ENCODE results near the gene ARID1A. TPM values are rescaled to one million over a fixed set of nuclear protein-coding genes. Genes with fewer than 3 reads are reported as not detected.
A peak's percentile ranks its signal among the peaks of the same experiment; 100 is the strongest.
"Not testable (repeated sequence)": the region's sequence is repeated elsewhere in the genome, so short reads cannot be mapped to it uniquely, and the experiment has no call there.

The ARID1A gene
- total RNA-seq, 1 donor from 2014 or later: 50.4 TPM

DNA sequence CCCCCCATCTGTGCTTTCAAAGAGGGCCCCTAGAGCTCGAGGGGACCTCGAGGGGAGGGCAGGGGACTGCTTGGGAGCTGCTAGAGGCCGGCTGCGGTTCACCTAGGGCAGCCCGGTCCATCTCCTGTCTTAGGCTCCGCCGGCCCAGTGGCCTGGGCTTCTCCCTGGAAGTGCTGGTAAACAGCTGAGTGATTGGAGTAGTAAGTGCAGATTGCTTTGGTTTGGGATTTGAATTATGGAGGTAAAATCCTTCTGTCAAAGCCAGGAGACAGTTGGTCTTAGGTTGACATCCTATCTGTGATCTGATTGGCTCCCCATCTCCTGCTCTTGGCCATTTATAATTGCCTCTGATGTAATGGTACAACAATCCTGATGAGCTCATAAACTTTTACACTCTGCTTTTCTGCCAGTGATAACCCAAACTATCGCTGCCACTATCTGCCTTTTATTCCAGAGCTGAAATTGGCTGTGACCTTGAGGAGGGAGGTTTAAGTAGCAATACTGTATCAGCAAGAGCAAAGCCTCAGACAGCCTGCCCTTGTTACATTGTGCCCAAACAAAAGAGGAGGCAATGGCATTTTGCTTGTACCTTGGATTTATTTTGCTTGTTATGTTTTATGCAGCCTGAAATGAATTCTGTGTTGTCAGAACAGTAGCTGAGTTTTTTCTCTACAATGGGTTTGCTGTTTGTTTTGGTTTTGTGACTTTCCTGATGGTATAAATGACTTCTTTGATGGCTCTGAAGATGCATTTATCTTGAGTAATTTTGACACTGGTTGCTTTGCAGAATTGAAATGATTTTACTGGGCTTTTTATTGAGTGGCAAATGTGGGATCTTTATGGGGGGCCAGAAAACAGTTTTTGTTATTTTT lies 2.4 kb downstream of the ARID1A start:
- DNase-seq: peak; percentile 95

DNA sequence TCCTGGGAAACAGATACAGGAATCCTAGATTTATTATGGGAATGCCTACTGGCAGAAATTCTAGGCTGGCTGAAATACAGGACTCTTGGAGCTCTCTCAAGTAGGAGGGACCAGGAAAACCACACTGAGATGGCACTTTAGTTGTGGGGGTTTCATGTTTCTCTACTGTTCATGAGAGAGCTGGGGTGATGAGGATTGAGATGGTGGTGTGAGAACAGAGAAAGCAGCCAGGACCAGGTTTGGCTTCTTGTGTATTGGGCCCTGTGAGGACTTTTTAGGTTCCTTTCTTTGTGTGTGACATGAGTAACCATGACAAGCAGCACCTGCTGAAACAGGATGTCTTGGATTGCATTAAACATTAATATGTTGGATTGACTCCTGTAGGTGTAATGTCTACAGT lies 4.9 kb downstream of the ARID1A start:
- DNase-seq: no peak

DNA sequence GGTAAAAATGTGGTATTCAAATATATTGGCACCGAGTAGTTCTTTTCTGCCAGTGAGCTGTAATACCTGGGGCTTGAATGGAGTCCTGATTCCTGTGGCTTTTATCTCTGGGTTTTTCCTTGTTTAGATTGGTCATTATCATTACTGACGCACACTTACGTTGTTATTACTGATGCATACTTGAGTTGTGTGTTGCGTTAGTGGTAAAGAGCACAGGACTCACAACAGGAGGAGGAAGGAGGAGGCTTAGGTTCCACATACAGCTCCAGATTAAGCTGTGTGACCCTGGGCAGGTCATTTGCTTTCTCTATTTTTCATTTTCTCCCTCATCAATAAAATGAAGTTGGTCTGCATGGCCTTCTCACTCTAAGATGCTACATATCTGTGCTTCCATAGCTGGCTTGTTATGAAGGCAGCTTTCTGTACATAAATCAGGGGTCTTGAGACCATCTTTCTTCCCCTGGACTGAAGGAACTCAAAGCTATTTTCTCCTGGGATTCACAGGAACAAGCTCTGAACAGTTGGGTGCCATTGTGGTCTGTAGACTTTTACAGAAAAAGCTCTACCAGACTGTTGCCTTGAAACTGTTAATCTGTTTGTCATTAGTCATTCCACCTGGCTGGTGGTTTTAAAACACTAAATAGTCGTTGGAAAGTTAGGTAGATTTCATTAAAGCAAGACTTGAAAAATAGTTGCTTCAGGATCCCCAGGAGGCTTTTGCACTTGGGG lies 5.6 kb downstream of the ARID1A start:
- DNase-seq: no peak

DNA sequence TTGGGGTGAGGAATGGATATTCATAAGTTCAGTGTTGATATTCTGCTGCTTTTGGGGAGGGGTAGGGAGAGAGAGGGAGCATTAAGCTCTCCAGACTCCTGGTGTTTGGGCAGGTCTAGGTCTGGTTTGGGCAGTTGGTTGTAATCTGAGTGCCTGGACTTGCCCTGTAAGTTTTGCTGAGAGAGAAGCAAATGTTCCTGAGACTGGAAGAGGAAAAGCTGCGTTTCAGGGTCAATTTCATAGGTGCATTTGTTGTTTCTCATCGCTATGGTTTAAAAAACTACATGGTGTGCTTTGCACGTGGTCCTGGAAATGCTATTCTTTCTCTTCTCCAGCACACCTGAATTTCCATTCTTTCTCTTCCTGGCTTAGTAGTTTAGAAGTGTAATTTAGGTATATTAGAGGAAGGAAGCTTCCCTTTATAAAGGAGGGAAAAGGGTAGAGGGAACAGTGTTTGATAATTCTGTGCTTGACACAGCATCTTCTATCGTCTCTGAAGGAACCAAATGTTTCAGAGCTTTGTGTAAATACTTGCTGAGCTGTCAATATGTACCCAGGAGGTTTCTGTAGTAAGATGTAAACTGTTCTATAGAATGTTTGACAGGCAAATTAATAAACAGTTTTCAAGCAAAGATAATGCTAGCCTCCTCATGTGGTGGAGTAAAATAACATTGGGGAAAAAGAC lies 6.3 kb downstream of the ARID1A start:
- no peak for DNase-seq

DNA sequence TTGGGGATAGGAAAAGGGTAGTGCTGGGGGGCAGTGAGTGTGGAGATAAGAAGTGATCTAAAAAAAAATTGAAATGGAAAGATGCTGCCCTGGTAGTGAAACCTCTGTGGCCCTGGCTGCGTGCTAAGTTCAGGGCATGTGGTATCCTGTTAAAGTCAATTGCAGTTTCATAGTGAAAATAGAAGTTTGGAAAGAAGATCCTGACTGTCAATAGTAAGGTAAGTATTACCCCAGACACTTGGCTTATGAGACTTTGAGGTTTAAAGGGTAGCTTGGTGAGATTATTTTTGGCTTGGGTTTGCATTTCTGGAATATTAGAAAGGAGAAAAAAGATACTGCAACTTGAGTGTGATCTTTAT lies 6.8 kb downstream of the ARID1A start:
- DNase-seq: no peak

DNA sequence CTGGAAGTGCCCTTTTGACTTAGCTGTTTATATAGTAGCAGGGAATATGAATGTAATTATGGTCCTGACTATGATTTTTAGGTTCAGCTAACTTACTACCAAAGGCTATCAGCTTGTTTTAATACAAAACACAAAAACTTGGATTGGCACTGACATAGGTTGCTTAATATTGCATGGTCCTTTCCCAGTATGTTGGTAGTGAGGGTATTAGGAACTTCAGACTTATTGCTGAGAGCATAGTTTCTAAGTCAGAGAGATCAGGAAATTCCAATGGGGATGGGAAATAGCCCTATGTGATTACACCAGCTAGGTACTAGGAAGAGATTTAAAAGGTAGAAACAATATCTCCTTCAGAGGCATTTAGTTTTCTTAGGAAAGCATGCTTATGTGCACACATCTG lies 7.7 kb downstream of the ARID1A start:
- no peak for DNase-seq

DNA sequence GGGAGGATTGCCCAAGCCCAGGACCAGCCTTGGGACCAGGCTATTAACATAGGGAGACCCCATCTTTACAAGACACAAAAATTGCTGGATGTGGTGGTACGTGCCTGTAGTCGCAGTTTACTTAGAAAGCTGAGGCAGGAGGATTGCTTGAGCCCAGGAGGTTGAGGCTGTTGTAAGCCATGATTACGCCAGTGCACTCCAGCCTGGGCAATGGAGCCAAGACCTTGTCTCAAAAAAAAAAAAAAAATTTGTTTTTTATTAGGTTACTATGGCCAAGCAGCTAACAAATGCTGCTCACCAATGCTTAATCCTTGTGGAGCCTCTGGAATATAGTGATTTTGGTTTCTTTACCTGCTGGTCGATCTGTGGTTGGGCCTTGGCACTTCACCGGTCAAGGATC lies 8.8 kb downstream of the ARID1A start:
- DNase-seq: no peak

DNA sequence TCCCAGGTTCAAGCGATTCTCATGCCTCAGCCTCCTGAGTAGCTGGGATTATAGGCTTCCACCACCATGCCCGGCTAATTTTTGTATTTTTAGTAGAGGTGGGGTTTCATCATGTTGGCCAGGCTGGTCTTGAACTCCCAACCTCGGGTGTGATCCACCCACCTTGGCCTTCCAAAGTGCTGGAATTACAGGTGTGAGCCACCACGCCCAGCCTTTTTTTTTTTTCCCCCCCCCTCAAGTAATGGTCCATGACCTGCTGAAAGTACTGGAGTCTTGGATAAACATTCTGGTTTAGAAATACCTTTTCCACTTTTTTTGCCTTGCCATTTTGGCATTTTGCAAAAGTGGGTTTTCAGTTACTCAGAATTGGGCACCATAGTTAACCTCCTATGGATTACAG lies 9.4 kb downstream of the ARID1A start:
- DNase-seq: not testable (repeated sequence)

DNA sequence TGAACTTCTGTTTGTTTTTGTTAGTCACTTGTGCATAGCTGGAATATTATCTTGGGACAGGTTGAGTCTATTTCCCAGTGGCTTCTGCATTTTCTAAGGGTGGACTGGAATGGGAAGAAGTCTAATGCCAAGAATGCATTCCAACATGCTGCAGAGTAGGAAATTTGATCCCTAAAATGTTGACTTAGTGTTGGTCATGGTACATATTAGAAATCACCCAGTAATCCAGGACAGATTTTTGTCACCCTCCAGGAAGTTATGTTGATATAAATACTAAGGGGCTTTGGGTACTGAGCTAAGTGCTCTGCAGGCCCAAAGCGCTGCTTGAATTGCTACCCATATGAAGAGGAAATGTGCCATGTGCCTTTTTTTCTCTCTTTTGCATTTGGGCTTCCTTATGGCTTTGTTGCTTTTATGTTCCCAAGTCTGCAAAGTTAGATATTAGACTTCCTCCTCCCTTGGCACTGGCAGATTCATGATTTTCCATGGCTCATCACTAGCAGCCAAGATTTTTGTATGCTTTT lies 10.0 kb downstream of the ARID1A start:
- no peak for DNase-seq

DNA sequence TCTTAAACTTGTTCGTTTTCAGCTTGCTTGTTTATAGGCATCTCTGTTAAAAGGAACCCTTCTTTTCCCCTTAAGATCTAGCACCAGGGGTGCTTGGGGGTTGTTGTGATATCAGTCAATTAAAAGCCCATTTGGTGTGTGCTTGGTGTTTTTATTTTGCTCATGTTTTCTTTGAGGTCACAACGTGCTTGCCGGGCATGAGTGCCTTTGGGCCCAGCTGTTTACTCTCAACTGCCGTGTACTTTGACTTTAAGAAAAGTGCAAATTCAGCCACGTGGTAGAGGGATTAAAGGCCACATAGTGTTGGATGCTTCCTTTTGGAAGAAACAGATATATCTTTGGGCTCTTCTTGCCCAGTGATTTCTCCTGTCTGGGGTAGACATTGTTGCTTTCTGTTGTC lies 10.5 kb downstream of the ARID1A start:
- no peak for DNase-seq

DNA sequence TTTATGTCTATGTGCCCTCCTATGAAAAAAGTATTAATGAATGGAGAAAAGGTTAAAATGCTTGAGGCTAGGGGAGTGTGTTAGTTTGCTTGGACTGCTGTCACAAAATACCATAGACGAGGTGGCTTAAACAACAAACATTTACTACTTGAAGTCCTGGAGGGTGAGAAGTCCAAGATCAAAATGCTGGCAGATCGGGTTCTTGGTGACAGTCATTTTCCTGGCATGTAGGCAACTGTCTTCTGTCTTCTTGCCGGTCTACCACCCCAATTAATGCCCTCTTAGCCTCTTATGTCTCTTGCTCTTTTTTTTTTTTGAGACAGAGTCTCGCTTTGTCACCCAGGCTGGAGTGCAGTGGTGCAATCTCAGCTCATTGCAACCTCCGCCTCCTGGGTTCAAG lies 15.0 kb downstream of the ARID1A start:
- DNase-seq: no peak

DNA sequence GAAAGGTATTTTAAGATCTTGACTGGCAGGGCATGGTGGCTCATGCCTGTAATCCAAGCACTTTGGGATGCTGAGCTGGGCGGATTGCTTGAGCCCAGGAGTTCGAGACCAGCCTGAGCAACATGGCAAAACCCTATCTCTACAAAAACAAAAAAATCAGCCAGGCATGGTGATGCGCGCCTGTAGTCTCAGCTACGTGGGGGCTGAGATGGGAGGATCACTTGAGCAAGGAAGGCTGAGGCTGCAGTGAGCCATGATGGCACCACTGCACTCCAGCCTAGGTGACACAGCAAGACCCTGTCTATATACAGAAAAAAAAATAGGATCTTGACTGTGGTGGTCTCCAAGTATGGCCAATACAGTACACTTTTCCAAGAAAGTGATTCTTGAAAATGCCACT lies 16.0 kb downstream of the ARID1A start:
- no peak for DNase-seq

DNA sequence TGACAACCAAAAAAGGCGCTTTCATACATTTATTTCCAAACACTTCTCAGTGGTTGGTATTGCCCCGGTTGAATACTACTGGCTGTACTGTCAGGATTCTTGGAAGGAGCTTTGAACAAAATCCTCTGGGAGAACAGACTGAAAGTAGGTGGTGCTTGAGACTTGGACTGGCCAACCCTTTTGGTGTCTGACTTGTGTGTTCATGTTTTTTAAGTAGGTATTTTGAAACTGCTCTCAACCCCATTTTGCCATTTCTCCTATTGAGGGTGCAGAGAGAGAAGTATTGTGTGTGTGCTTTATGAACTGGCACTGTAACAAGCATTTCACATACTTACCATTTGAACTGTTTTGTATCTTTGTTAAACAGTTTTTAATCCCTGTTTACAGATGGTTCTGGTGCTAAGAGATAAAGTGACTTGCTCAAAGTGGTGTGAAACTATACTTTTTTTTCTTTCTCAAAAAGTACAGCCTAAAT lies 21.2 kb downstream of the ARID1A start:
- DNase-seq: no peak

DNA sequence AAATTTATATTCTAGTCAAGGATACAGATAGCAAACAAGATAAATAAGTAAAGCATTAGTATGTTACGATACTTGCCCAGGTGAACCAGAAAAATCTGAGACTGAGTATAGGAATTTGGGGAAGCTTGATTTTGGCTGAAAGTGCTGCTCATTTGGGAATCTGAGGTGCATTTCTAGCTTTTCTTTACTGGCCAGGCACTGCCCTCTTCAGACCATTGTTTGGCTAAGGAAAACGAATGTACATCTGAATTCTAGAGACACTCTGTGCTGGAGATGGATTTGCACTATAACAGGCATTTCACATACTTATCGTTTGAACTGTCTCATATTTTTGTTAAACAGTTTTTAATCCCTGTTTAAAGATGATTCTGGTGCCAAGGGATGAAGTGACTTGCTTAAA lies 23.4 kb downstream of the ARID1A start:
- DNase-seq: no peak

DNA sequence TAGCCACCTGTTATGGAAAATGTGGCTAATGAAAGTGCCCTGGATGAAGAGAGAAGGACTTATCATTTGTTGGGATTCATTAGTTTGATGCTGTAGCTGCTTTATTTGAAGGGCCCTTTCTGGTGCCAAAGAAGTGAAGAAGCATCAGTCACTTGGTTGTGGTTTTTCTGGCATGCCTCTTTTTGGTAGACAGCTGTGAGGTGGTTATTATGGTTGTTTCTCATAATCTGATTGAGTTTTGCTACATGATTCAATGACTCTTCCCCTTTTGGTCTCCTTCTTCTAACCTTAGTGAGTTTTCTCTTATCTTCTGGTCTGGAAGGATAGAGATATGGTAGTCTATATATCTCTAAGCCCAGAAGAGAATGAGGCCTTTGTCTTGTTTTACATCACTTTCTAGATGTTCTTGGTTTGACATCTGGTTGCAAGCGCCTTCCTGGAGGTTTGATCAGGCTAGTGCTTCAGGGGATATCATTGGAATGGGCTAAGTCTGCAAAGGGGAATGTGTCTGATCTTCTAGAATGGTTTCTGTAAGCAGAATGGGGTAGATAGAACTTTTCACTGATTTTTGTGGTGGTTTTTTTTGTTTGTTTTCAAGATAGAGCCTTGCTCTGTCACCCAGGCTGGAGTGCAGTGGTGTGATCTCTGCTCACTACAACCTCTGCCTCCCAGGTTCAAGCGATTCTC lies 26.0 kb downstream of the ARID1A start:
- no peak for DNase-seq

DNA sequence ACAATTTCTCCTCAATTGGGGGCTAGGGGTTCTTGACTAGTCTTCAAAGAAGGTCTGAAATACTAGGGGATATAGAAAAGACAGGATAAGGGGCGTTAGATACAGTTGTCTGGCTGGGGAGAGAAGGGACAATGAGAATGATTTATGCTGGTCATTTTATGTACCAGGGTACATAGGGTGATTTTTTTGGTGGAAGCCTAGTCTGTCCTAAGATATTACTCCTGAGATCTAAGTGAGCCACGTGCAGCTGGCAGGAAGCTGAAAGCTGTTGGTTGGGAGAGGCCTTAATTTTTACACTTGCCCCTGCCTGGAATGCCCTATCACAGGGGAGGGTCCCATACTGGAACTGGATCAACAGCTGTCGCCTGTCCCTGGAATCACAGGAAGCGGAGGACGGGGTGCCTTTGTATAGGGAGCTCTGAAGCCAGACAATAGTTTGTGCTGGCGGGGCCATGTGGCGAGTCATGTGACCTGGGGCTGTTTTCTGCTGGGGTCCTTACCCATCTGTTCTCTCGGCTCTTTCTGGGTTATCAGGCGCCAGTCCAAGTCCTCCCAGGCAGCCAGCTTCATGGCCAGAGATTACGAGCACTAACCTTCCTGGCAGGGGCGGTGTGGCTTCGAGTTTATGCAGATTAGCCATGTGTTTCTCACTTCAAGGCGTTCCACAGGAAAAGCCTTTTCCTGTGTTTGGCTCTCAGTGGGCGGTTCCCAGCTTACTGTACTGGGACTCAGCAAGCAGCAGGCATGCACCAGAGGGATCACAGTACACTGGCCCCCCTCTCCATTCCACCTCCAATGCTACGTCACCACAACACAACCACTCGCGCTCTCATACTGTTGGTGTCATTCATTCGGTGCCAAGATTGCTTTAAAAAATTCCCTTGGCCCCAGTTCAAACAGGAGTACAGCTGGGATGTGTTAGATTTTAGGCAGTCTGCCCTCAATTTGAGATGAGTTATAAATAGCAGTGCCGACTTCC lies 27.5 kb downstream of the ARID1A start:
- DNase-seq: peak; percentile 95

DNA sequence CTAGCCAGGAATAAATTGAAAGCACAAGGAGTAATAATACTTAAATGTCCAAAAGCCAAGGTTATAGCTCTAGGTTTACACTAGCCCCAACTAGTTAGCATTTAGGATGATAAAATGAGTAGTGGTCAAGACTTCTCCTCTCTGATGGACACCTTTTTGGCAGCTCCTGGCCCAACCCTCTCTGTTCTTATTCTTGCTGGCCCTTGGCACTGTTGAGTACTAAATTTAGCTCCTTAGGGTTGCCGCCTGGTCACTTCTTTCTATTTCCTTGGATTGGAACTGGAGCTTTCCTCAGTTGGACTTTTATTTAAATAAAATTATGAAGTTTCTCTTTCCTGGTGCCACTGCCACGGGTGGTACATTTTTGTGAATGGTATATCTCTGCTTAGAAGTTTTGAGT lies 28.3 kb downstream of the ARID1A start:
- no peak for DNase-seq

DNA sequence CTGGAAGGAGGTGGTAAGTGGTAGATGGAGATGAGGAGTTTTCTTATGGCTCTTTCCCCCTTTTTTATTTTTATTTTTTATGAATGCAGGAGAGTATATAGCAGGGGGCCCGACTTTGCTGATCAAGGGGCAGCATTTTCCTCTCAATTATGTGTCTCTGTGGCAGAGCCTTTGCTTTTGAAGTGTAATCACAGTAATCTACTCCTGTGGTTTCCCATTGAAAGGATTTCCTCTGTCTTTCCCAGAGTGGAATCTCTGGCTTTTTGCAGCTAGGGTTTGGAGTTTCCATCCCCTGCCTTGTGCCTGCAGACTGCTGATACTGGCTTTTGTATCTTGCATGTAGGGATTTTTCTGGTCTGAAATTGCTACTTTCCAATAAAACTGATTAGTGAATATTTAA lies 29.1 kb downstream of the ARID1A start:
- DNase-seq: no peak

DNA sequence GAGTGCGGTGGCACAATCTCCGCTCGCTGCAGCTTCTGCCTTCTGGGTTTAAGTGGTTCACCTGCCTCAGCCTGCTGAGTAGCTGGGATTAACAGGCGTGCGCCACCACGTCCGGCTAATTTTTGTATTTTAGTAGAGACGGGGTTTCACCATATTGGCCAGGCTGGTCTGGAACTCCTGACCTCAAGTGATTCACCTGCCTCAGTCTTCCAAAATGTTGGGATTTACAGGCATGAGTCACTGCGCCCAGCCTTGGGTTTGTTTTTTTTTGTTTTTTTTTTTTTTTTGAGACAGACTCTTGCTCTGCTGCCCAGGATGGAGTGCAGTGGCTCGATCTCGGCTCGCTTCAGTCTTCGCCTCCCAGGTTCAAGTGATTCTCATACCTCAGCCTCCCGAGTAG lies 30.1 kb downstream of the ARID1A start:
- DNase-seq: not testable (repeated sequence)

DNA sequence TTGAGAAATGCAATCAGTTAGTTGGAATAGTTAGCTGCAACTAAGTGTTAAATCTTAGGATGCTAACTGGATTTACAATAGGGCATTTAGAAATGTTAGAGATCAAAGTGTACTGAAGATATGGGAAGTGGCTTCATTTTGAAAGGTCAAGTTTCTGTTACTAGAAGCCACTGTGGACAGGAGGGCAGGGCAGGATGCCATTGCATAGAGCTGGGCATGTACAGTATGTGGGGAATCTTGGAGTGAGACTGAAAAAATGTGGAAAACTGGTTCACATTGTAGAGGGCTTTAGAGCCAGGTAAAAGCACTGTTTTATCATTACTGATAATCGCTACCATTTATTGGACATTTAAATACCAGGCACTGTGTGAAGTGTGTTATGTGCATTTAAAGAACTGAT lies 31.0 kb downstream of the ARID1A start:
- no peak for DNase-seq

DNA sequence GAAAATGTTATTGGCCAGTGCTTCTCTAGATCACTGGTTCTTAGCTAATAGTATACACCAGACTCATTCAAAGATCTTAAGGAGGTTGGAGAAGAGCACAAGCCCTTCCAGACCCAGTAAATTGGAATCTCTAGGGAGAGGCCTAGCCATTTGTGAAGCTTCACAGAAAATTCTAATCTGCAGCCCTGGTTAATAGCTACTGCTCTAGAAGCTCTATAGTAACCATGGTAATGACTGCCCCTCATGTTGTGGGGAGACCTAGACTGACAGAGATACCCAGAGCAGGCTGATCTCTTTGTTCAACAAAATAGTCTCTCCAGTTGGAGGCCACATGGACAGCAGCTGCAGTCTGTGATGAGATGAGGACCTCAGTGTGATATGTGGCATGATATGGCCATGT lies 31.7 kb downstream of the ARID1A start:
- no peak for DNase-seq

Data from skin of body (tissue), 2 donors.